ENCODE data around the gene CCBE1.

The CCBE1 gene

GRCh38 chr18:59456657-59457056 lies 240.6 kb downstream of the CCBE1 start:
- Histone ChIP-seq H3K36me3 (ENCODE audit: control insufficient read depth, insufficient read depth, low read length) (no peaks in the 10 kb centered on the region), H3K4me1 (ENCODE audit: control insufficient read depth, insufficient read depth, low read length) (no peaks in the 10 kb centered on the region), H3K4me3 (ENCODE audit: low read length) (no peak overlapping the region), H3K27me3 (ENCODE audit: control insufficient read depth, insufficient read depth, low read length) (no peaks in the 10 kb centered on the region), H3K9me3 (ENCODE audit: control insufficient read depth, low read length) (no peaks in the 10 kb centered on the region), H3K9ac (ENCODE audit: low read length) (no peak overlapping the region)

- H3K36me3 ChIP-seq (ENCODE audit: control insufficient read depth, insufficient read depth, low read length): no peaks in the 10 kb centered on the region
- H3K4me1 ChIP-seq (ENCODE audit: control insufficient read depth, insufficient read depth, low read length): no peaks in the 10 kb centered on the region
- H3K4me3 ChIP-seq (ENCODE audit: low read length): no peak overlapping the region
- H3K9ac ChIP-seq (ENCODE audit: low read length): no peak overlapping the region
- no peaks in the 10 kb centered on the region for H3K9me3 ChIP-seq (ENCODE audit: control insufficient read depth, low read length)
- no peaks in the 10 kb centered on the region for H3K27me3 ChIP-seq (ENCODE audit: control insufficient read depth, insufficient read depth, low read length)
These were observed 241.4 kb downstream of the CCBE1 start for GRCh38 chr18:59455728-59456276.

GRCh38 chr18:59454909-59455727 lies 242.1 kb downstream of the CCBE1 start:
- H3K9ac ChIP-seq (ENCODE audit: low read length): no peak overlapping the region
- no peaks in the 10 kb centered on the region for H3K27me3 ChIP-seq (ENCODE audit: control insufficient read depth, insufficient read depth, low read length)
- H3K4me1 ChIP-seq (ENCODE audit: control insufficient read depth, insufficient read depth, low read length): no peaks in the 10 kb centered on the region
- H3K9me3 ChIP-seq (ENCODE audit: control insufficient read depth, low read length): no peaks in the 10 kb centered on the region
- no peaks in the 10 kb centered on the region for H3K36me3 ChIP-seq (ENCODE audit: control insufficient read depth, insufficient read depth, low read length)
- no peak overlapping the region for H3K4me3 ChIP-seq (ENCODE audit: low read length)

- Histone ChIP-seq H3K4me3 (ENCODE audit: low read length) (no peak overlapping the region), H3K9me3 (ENCODE audit: control insufficient read depth, low read length) (no peaks in the 10 kb centered on the region), H3K9ac (ENCODE audit: low read length) (no peak overlapping the region), H3K4me1 (ENCODE audit: control insufficient read depth, insufficient read depth, low read length) (no peaks in the 10 kb centered on the region), H3K27me3 (ENCODE audit: control insufficient read depth, insufficient read depth, low read length) (no peaks in the 10 kb centered on the region), H3K36me3 (ENCODE audit: control insufficient read depth, insufficient read depth, low read length) (no peaks in the 10 kb centered on the region)
These were observed 243.7 kb downstream of the CCBE1 start for GRCh38 chr18:59453468-59453961.

- Histone ChIP-seq H3K36me3 (ENCODE audit: control insufficient read depth, insufficient read depth, low read length) (no peaks in the 10 kb centered on the region), H3K9ac (ENCODE audit: low read length) (no peak overlapping the region), H3K27me3 (ENCODE audit: control insufficient read depth, insufficient read depth, low read length) (no peaks in the 10 kb centered on the region), H3K4me1 (ENCODE audit: control insufficient read depth, insufficient read depth, low read length) (no peaks in the 10 kb centered on the region), H3K4me3 (ENCODE audit: low read length) (no peak overlapping the region), H3K9me3 (ENCODE audit: control insufficient read depth, low read length) (no peaks in the 10 kb centered on the region)
These were observed 245.3 kb downstream of the CCBE1 start for GRCh38 chr18:59451963-59452362.

- no peak overlapping the region for H3K9ac ChIP-seq (ENCODE audit: low read length)
- H3K36me3 ChIP-seq (ENCODE audit: control insufficient read depth, insufficient read depth, low read length): no peaks in the 10 kb centered on the region
- H3K9me3 ChIP-seq (ENCODE audit: control insufficient read depth, low read length): no peaks in the 10 kb centered on the region
These were observed 246.2 kb downstream of the CCBE1 start for GRCh38 chr18:59451073-59451472.

GRCh38 chr18:59448546-59448945 lies 248.7 kb downstream of the CCBE1 start:
- no peak overlapping the region for H3K4me3 ChIP-seq (ENCODE audit: low read length)

More at GRCh38 chr18:59451073-59451472, 246.2 kb downstream of the CCBE1 start:
- H3K4me3 ChIP-seq (ENCODE audit: low read length): no peak overlapping the region
- no peaks in the 10 kb centered on the region for H3K27me3 ChIP-seq (ENCODE audit: control insufficient read depth, insufficient read depth, low read length)
- no peaks in the 10 kb centered on the region for H3K4me1 ChIP-seq (ENCODE audit: control insufficient read depth, insufficient read depth, low read length)

GRCh38 chr18:59446012-59446411 lies 251.2 kb downstream of the CCBE1 start:
- H3K9ac ChIP-seq (ENCODE audit: low read length): no peak overlapping the region
- no peaks in the 10 kb centered on the region for H3K4me1 ChIP-seq (ENCODE audit: control insufficient read depth, insufficient read depth, low read length)
- H3K36me3 ChIP-seq (ENCODE audit: control insufficient read depth, insufficient read depth, low read length): no peaks in the 10 kb centered on the region
- no peaks in the 10 kb centered on the region for H3K27me3 ChIP-seq (ENCODE audit: control insufficient read depth, insufficient read depth, low read length)
- no peaks in the 10 kb centered on the region for H3K9me3 ChIP-seq (ENCODE audit: control insufficient read depth, low read length)
- H3K4me3 ChIP-seq (ENCODE audit: low read length): no peak overlapping the region

More at GRCh38 chr18:59448546-59448945, 248.7 kb downstream of the CCBE1 start:
- Histone ChIP-seq H3K27me3 (ENCODE audit: control insufficient read depth, insufficient read depth, low read length) (no peaks in the 10 kb centered on the region), H3K9ac (ENCODE audit: low read length) (no peak overlapping the region), H3K36me3 (ENCODE audit: control insufficient read depth, insufficient read depth, low read length) (no peaks in the 10 kb centered on the region), H3K4me1 (ENCODE audit: control insufficient read depth, insufficient read depth, low read length) (no peaks in the 10 kb centered on the region), H3K9me3 (ENCODE audit: control insufficient read depth, low read length) (no peaks in the 10 kb centered on the region)

- H3K27me3 ChIP-seq (ENCODE audit: control insufficient read depth, insufficient read depth, low read length): no peaks in the 10 kb centered on the region
- H3K4me3 ChIP-seq (ENCODE audit: low read length): no peak overlapping the region
- no peaks in the 10 kb centered on the region for H3K9me3 ChIP-seq (ENCODE audit: control insufficient read depth, low read length)
- H3K4me1 ChIP-seq (ENCODE audit: control insufficient read depth, insufficient read depth, low read length): no peaks in the 10 kb centered on the region
- H3K36me3 ChIP-seq (ENCODE audit: control insufficient read depth, insufficient read depth, low read length): no peaks in the 10 kb centered on the region
- no peak overlapping the region for H3K9ac ChIP-seq (ENCODE audit: low read length)
These were observed 259.2 kb downstream of the CCBE1 start for GRCh38 chr18:59437851-59438569.

- Histone ChIP-seq H3K9me3 (ENCODE audit: control insufficient read depth, low read length) (no peaks in the 10 kb centered on the region), H3K27me3 (ENCODE audit: control insufficient read depth, insufficient read depth, low read length) (no peaks in the 10 kb centered on the region), H3K36me3 (ENCODE audit: control insufficient read depth, insufficient read depth, low read length) (no peaks in the 10 kb centered on the region), H3K4me1 (ENCODE audit: control insufficient read depth, insufficient read depth, low read length) (no peaks in the 10 kb centered on the region), H3K4me3 (ENCODE audit: low read length) (no peak overlapping the region), H3K9ac (ENCODE audit: low read length) (no peak overlapping the region)
These were observed 264.2 kb downstream of the CCBE1 start for GRCh38 chr18:59432803-59433597.

GRCh38 chr18:59431131-59431530 lies 266.1 kb downstream of the CCBE1 start:
- no peaks in the 10 kb centered on the region for H3K36me3 ChIP-seq (ENCODE audit: control insufficient read depth, insufficient read depth, low read length)
- no peaks in the 10 kb centered on the region for H3K4me1 ChIP-seq (ENCODE audit: control insufficient read depth, insufficient read depth, low read length)
- H3K9me3 ChIP-seq (ENCODE audit: control insufficient read depth, low read length): no peaks in the 10 kb centered on the region
- no peak overlapping the region for H3K4me3 ChIP-seq (ENCODE audit: low read length)
- no peak overlapping the region for H3K9ac ChIP-seq (ENCODE audit: low read length)
- H3K27me3 ChIP-seq (ENCODE audit: control insufficient read depth, insufficient read depth, low read length): no peaks in the 10 kb centered on the region
